GM19035 (cell line): ENCODE results near the gene EPHA7.

Experiments
- ATAC-seq: cut with Tn5 transposase; IDR thresholded peaks from one replicate; pipeline ENCODE4 v1.9.1; 2021; ENCODE audit not compliant: unreplicated experiment

The EPHA7 gene

GRCh38 chr6:93327857-93328256 lies 91.5 kb downstream of the EPHA7 start:
- no peak for ATAC-seq

DNA sequence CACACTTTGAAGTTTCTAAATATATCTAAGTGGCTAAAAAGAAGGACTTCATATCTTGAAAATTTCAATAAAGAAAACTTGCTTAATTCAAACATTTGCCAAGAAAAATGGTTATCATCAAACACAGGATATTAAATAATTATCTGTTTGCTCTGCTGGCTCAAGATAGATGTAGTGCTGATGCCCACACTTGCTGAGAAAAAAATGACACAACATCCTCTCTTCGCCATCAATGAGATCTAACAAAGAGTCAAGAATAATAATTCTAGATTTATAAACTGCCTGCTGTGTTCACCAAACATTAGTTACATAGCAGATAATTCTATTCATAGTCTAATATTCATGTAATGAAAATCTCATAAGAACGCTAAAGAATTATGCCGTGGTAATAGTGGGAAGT lies 93.6 kb downstream of the EPHA7 start:
- ATAC-seq: no peak

GRCh38 chr6:93323630-93324029 lies 95.7 kb downstream of the EPHA7 start:
- no peak for ATAC-seq

DNA sequence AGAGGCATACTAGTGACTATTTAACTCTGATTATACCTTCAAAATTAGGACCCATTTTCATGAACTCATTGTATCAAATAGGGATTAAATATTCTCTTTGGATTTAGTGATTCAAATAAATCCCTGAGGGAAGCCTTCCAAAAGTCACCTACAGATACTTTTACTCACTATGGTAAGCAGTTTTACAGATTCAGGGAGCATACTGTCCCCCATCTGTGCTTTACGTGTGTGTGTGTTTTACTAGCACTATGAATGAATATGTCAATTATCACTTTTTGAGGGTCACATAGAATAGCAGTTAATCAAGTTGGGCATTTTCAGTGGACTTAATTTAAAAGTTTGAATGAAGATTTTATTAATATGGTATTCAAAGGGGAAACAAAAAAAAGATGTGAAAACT lies 96.7 kb downstream of the EPHA7 start:
- ATAC-seq: no peak

DNA sequence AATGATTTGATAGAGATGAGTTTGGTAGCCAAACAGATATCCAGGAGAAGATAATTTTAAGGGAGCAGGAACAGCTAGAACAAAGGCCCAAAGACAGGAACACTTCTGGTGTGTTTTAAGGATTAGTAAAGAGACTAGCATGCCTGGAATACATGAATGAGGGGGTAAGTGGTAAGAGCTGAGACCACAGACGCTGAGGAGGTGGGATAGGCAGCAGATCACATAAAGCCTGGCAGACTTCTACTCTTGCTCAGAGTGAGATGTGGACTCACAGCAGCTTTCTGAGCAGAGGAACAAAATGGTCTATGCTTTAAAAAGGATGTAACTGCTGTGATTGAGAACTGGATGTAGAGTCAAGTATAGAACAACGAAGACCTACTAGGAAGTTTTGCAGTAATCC lies 100.1 kb downstream of the EPHA7 start:
- ATAC-seq: no peak

DNA sequence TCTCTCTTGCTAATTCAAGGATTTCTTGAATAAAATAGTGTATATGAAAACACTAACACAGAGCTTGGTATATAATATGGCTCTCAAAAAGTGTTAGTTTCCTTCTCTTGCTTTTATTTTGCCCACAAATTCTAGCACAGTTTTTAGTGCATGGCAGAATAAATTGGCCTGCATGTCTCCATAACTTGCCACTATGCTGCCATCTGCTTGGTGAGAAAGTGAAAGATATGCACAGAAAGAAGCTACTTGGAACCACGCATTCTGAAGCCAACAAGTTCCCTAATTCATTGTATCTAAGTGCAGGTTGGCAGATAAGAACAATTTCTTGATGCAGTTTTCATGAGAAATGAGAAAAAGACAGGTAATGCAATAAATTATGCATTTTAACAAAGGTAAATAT lies 101.2 kb downstream of the EPHA7 start:
- ATAC-seq: no peak

- ATAC-seq: no peak
Observed at GRCh38 chr6:93317592-93317991, 101.8 kb downstream of the EPHA7 start.

GRCh38 chr6:93307505-93308409 lies 111.6 kb downstream of the EPHA7 start:
- no peak for ATAC-seq

- no peak for ATAC-seq
Observed at GRCh38 chr6:93305088-93305487, 114.3 kb downstream of the EPHA7 start.

GRCh38 chr6:93304505-93304904 lies 114.9 kb downstream of the EPHA7 start:
- ATAC-seq: no peak

DNA sequence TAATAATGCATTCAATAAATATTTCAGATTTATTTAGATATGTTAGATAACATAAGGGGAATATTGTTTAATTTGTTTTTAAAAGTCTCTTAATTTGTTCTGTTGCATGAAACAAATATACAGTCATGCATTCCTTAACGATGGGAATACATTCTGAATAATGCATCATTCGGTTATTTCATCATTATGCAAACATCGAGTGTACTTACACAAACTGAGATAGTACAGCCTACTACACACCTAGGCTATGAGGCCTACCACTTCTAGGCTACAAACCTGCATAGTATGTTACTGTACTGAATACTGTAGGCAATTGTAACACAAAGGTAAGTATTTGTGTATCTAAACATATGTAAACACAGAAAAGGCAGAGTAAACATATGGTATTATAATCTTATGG lies 118.7 kb downstream of the EPHA7 start:
- no peak for ATAC-seq

- no peak for ATAC-seq
Observed at GRCh38 chr6:93299622-93300021, 119.7 kb downstream of the EPHA7 start.

DNA sequence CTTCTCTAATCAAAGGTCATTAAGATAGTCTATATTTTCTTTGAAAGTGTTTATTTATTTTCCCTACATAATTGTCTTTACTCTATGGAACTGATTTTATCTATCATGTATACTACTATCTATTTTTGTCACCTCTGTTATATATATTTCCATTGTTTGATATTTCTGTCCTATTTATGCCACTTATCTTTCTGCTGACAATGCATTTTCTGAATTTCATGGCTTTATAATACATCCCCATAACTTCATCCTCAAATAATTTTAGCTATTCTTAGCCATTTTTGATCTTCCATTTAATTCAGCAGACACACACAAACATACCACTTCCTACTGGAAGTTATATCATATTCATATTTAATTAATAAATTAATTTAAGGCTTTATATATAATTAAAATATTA lies 123.7 kb downstream of the EPHA7 start:
- no peak for ATAC-seq

GRCh38 chr6:93294879-93295278 lies 124.5 kb downstream of the EPHA7 start:
- no peak for ATAC-seq

DNA sequence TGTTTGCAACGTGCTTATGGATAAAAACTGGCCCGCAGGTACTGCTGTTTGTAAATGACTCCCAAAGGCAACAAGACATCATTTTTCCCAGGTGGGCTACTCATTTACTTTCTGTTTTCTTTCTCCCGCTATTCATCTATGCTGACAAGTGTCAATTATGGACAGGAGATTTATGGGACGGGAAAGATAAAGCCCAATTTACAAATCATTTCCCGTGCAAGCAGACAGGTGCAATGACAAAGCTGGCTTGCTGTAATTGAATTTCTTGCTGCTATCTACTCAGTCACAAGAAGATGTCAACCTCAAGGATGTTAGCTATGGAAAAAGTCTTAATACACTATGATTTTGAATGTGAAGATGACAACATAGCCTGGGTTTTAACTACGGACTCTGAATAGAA lies 125.5 kb downstream of the EPHA7 start:
- ATAC-seq: no peak

DNA sequence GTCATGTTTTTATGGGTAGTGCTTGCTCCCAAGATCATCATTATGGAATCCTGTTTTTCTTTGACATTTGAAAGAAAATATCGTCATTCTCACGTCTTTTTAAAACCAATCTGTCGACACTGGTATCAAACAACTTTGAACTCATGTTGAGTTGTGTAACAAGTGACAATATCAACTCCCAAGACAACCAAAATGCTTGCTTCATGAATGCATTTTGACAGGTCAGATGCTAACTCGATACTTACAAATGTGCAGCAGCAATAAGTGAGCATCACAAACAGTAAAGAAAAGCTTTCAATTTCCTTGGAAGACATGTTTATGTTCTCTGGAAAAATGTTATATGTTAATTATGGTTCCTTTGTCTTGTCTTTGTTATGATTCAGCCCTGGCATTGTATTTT lies 125.9 kb downstream of the EPHA7 start:
- no peak for ATAC-seq

GRCh38 chr6:93282521-93283031 lies 136.8 kb downstream of the EPHA7 start:
- no peak for ATAC-seq

DNA sequence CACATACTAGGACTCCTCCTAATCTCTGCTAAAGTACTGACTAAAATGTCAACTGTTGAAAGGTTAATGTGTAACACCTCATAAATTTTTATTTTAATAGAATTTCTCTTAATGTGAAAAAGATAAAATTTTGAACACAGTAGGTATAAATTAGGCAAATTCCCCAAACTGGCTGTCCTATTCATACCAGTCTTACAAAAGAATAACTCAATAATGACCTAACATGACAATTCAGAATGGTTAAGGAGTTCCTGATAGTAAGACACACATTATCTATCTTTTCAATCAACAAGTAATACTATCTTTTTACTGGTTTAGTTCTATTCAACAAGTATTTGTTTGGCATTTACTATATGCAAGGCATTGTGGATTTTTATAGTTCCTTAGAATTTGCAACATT lies 141.1 kb downstream of the EPHA7 start:
- no peak for ATAC-seq

- ATAC-seq: no peak
Observed at GRCh38 chr6:93272896-93273295, 146.5 kb downstream of the EPHA7 start.

- no peak for ATAC-seq
Observed at GRCh38 chr6:93272211-93272610, 147.1 kb downstream of the EPHA7 start.

DNA sequence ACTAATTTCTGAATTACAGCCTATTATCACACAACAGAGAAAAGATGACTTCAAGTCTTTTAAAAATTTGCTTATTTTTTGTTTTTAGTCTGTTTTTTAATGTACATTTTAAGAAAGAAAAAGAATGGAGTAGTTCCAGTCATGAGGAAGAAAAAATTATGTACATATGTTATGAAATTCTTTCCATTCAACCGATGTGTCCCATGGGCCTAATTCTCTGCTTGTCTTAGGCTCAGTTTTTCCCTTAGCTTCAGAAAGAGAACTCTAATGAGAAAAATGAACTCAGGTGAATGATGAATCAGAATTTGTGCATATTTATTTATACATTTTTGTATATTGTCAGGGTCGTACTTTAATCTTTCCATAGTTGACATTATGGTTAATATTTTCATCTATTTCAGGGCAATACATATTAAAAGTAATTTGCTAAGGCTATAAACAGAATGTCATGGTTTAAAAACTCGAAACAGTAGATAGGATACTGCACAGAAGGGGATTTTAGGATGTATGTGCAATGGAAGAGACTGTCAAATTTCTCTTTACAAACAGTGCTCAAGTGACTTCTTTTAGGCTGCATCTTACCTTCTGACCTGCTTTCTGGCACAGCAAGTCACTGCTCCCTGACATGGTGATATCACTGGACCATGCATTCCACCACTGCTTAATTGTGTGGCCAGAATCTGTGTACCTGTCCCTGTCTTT lies 153.1 kb downstream of the EPHA7 start:
- ATAC-seq: no peak

DNA sequence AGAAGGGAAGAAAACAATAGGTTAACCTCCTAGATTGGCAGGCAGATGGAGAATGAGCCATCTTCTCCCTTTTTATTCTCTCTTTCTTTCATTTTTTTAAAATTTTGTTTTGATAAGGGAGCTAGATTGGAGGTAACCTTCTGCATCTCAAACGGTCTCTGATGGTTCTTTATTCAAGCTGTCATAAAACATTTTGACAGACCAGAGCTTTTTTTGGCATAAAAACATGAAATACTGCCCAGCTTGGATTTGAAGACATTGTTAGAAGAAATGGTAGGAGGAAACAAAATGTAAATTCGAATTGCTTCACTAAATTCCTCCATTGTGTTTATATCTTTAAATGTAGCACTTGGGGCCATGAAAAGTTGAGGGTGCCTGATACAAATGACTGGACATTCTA lies 158.5 kb downstream of the EPHA7 start:
- ATAC-seq: no peak
